ENCODE measurements around the gene WDR88. TPM values are rescaled to one million over a fixed set of nuclear protein-coding genes. Genes with fewer than 3 reads are reported as not detected.
"Not testable (repeated sequence)": the region's sequence is repeated elsewhere in the genome, so short reads cannot be mapped to it uniquely, and the experiment has no call there.

The WDR88 gene
- total RNA-seq, 2 experiments from 2014 or later = not detected

- peak overlapping the region; percentile 96 for H3K4me3 Mint-ChIP-seq
- peaks cover 4% of the 10 kb centered on the region for H3K27me3 Mint-ChIP-seq
- H3K36me3 Mint-ChIP-seq (ENCODE audit: low read depth) = peaks cover 8% of the 10 kb centered on the region
- DNase-seq = peak; percentile 98
- peak overlapping the region; percentile 94 for H3K27ac Mint-ChIP-seq
- H3K4me1 Mint-ChIP-seq = peaks cover 31% of the 10 kb centered on the region
- CTCF ChIA-PET = interaction anchor here (0.5 to 4.2 kb wide), 27 partner anchors 9 to 1978 kb away, joined by 3 to 72 read pairs (median 4); partner anchors contain the start of genes CEBPG, CEP89, FAAP24 and FXYD5
- no peaks in the 10 kb centered on the region for H3K9me3 Mint-ChIP-seq
- POLR2A ChIA-PET = interaction anchor here (1.0 to 6.3 kb wide), 19 partner anchors 11 to 1251 kb away, joined by 3 to 119 read pairs (median 7); partner anchors contain the start of genes CEBPG, CEP89, DPY19L3 and FAAP24
Observed at GRCh38 chr19:33176670-33177416, 44.9 kb downstream of the WDR88 start.

DNA sequence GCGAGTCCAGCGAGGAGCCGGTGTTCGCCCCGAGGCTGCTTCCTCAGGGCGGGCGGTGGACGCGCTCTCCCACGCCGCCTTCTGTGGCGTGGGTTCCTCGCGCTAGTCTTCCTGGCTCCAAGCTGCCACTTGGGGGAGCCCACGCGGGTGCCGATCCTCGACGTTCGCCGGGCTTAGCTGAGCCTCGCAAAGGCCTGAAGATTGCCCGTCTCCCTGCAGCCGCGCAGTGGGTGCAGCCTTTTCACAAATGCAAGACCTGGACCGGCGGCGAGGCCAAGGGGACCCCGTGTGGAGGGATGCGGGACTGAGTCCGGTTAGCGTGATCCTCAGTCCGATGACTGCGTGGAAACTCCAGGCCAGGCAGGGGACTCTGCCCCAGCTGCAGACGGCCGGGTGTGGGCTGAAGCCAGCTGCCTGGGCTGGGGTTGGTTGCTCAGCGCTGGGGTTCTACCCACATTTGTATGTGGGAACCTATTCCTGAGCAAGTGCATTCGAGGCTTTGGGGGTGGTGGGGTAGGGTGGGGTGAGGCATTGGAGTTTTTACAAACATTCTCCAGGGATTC, 45.6 kb downstream of the WDR88 start:
- CTCF ChIA-PET = interaction anchor here (1.0 to 4.2 kb wide), 19 partner anchors 8 to 501 kb away, joined by 3 to 72 read pairs (median 5); partner anchors contain the start of genes CEP89, FAAP24, GPATCH1 and NUDT19
- Mint-ChIP-seq H3K4me3 (peak overlapping the region; percentile 96), H3K27me3 (peaks cover 4% of the 10 kb centered on the region), H3K9me3 (no peaks in the 10 kb centered on the region), H3K4me1 (peaks cover 29% of the 10 kb centered on the region), H3K27ac (peak overlapping the region; percentile 29), H3K36me3 (ENCODE audit: low read depth) (peaks cover 8% of the 10 kb centered on the region)
- POLR2A ChIA-PET = interaction anchor here (0.8 to 6.3 kb wide), 17 partner anchors 11 to 1250 kb away, joined by 3 to 119 read pairs (median 7); partner anchors contain the start of genes CEBPG, CEP89, DPY19L3 and FAAP24
- DNase-seq = no peak

GRCh38 chr19:33186431-33187182, 54.7 kb downstream of the WDR88 start:
- Mint-ChIP-seq H3K4me1 (no peaks in the 10 kb centered on the region), H3K36me3 (ENCODE audit: low read depth) (no peaks in the 10 kb centered on the region), H3K9me3 (no peaks in the 10 kb centered on the region), H3K27ac (no peak overlapping the region), H3K4me3 (no peak overlapping the region), H3K27me3 (peaks cover 10% of the 10 kb centered on the region)
- no peak for DNase-seq
- ChIA-PET CTCF (interaction anchor here (0.7 to 5.2 kb wide), 6 partner anchors 10 to 517 kb away, joined by 3 to 44 read pairs (median 10); no protein-coding TSS in a partner anchor), POLR2A (no interaction called here)

DNA sequence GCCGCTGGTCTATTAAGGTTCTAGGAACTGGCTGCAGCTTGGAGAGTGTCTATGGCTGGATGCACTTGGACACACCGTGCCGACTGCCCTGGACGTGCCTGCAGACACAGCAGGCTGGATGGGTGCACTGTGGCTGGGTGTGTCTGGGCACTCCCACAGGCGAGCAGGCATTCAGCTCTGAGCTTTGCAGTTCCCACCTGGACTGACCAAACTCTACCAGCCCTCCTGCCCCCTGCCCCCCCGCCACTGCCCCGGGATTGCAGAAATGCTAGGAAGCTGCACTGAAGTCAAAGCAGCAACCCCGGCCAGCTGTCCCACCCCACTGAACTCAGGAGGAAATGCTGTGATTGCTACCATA, 55.2 kb downstream of the WDR88 start:
- POLR2A ChIA-PET = no interaction called here

DNA sequence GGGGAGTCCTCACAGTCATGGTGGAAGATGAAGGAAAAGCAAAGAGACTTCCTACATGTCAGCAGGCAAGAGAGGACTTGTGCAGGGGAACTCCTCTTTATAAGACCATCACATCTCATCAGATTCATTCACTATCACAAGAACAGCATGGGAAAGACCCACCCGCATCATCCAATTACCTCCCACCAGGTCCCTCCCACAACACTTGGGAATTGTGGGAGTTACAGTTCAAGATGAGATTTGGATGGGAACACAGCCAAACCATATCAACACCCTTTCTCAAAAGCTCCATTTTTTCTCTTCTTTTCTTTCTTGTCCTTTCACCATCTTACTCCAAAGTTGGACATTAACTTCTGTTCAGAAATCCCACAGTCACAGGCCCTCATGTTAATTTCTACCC, 57.5 kb downstream of the WDR88 start:
- Mint-ChIP-seq H3K27ac (no peak overlapping the region), H3K27me3 (peaks cover 31% of the 10 kb centered on the region), H3K4me3 (no peak overlapping the region), H3K4me1 (no peaks in the 10 kb centered on the region), H3K36me3 (ENCODE audit: low read depth) (no peaks in the 10 kb centered on the region), H3K9me3 (no peaks in the 10 kb centered on the region)
- DNase-seq = no peak
- CTCF ChIA-PET = no interaction called here
- POLR2A ChIA-PET = interaction anchor here (1.1 kb wide), 1 partner anchor 13 kb away, joined by 3 read pairs; no protein-coding TSS in a partner anchor

More for the DNA sequence above, 55.2 kb downstream of the WDR88 start:
- peaks cover 16% of the 10 kb centered on the region for H3K27me3 Mint-ChIP-seq
- H3K27ac Mint-ChIP-seq = no peak overlapping the region
- CTCF ChIA-PET = interaction anchor here (3.6 to 5.2 kb wide), 2 partner anchors 10 to 42 kb away, joined by 15 to 44 read pairs; no protein-coding TSS in a partner anchor
- H3K9me3 Mint-ChIP-seq = no peaks in the 10 kb centered on the region
- no peaks in the 10 kb centered on the region for H3K4me1 Mint-ChIP-seq
- H3K36me3 Mint-ChIP-seq (ENCODE audit: low read depth) = no peaks in the 10 kb centered on the region
- no peak for DNase-seq
- no peak overlapping the region for H3K4me3 Mint-ChIP-seq

DNA sequence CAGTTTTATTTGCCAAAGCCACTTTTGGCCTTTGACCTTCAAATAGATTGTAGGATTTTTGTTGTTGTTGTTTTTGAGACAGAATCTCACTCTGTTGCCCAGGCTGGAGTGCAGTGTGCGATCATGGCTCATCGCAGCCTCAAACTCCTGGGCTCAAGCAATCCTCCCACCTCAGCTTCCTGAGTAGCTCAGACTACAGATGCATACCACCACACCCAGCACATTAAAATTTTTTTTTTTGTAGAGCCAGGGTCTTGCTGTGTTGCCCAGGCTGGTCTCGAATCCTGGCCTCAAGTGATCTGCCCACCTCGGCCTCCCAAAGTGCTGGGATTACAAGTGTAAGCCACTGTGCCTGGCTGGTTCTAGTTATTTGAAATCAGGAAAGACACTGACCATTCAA, 59.2 kb downstream of the WDR88 start:
- H3K36me3 Mint-ChIP-seq (ENCODE audit: low read depth); POLR2A ChIA-PET: not testable (repeated sequence)

DNA sequence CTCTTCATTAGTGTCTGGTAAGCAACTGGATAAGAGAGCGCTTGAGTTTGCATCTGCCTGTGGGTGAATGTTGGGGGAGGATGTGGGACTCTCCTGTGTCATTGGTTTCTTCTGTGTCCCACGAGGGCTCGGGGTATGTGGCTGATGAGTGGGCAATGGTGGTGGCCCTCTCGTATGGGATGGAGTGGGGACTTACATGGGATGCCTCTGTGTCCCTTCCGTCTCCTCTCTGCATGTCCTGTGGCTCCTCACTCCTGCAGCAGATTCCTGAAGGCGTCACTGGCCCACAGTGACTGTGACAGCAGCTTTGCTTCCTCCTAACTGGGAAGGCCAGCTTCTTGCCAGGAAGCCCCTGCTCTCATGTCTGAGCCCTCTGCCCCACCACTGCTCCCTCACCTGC, 59.6 kb downstream of the WDR88 start:
- ChIA-PET POLR2A (no interaction called here), CTCF (interaction anchor here (1.0 to 1.3 kb wide), 2 partner anchors 14 to 224 kb away, joined by 3 read pairs; no protein-coding TSS in a partner anchor)
- Mint-ChIP-seq H3K27me3 (peaks cover 38% of the 10 kb centered on the region), H3K9me3 (no peaks in the 10 kb centered on the region), H3K4me1 (no peaks in the 10 kb centered on the region), H3K27ac (no peak overlapping the region), H3K4me3 (no peak overlapping the region), H3K36me3 (ENCODE audit: low read depth) (no peaks in the 10 kb centered on the region)
- DNase-seq = no peak

More for the DNA sequence above, 59.2 kb downstream of the WDR88 start:
- not testable (repeated sequence) for DNase-seq, H3K9me3 Mint-ChIP-seq, H3K4me1 Mint-ChIP-seq, H3K4me3 Mint-ChIP-seq, H3K27ac Mint-ChIP-seq
- CTCF ChIA-PET = interaction anchor here (1.0 to 1.3 kb wide), 2 partner anchors 13 to 225 kb away, joined by 3 read pairs; no protein-coding TSS in a partner anchor
- peaks cover 38% of the 10 kb centered on the region for H3K27me3 Mint-ChIP-seq

- Mint-ChIP-seq H3K27ac (no peak overlapping the region), H3K36me3 (ENCODE audit: low read depth) (no peaks in the 10 kb centered on the region), H3K9me3 (no peaks in the 10 kb centered on the region), H3K4me1 (no peaks in the 10 kb centered on the region), H3K4me3 (no peak overlapping the region), H3K27me3 (peaks cover 42% of the 10 kb centered on the region)
- CTCF ChIA-PET = interaction anchor here (1.0 kb wide), 1 partner anchor 224 kb away, joined by 3 read pairs; no protein-coding TSS in a partner anchor
- no peak for DNase-seq
- POLR2A ChIA-PET = no interaction called here
Observed at GRCh38 chr19:33192010-33192409, 60.1 kb downstream of the WDR88 start.

DNA sequence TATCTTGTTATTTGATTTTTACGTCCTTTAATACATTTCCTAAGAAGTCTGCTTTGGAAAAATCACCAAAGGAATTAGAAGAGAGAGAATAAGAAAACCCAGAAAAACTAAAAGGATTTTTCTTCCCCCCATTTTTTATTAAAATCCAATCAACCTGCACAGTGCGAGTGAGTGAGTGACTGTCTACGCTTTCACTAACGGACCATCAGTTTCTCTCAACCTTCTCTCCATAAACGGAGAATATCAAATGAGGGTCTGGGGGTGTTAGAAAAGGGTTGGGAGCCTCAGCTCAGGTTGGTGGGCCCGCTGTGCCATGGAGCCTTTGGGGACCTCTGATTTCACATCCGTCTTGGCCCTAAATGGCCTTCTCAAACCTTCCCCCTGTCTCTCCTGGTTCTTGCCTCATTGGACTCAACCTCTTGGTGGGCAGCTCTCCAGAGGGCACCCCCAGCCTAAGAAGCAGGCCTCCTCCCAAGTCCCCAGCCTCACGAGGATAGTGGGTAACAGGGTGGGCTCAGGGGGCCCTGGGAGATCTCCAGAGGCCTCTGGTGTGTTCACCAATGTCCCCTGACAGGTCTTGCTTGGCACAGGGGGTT, 61.5 kb downstream of the WDR88 start:
- Mint-ChIP-seq H3K27me3 (peaks cover 42% of the 10 kb centered on the region), H3K4me3 (no peak overlapping the region), H3K9me3 (no peaks in the 10 kb centered on the region), H3K4me1 (no peaks in the 10 kb centered on the region), H3K27ac (no peak overlapping the region), H3K36me3 (ENCODE audit: low read depth) (no peaks in the 10 kb centered on the region)
- POLR2A ChIA-PET = no interaction called here
- no peak for DNase-seq
- CTCF ChIA-PET = no interaction called here

DNA sequence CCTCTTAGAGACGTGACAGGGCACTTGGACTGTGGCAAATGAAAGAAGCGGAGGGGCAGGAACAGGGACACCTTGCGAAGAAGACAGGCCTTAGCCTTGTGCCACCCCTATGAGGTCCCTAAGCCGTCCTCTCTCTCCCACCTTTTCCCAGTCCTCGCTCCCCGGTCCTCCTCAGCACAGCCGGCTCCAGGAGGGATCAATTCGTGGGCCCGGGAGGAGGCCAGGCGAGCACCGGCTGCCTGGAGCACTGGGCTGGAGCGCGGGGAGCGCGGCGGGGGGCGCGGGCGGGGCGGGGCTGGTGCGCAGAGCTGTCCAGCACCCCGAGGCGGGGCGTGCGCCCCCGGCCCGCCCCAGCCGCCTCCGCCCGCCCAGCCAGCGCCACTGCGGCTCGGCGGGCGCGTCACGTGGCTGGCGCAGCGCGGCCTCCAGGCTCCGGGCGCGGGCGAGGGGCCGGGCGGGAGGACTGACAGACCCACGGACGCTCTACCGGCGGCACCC, 62.0 kb downstream of the WDR88 start, which contains the start of gene LRP3:
LRP3 (plus strand) TSS at position 466 of the 498 bp plus-strand sequence. CDS start 456 bp downstream, outside the sequence.
- no peak for DNase-seq
- H3K27me3 Mint-ChIP-seq = peaks cover 42% of the 10 kb centered on the region
- no peak within 1 kb of the TSS for H3K27ac Mint-ChIP-seq
- H3K9me3 Mint-ChIP-seq = no peaks in the 10 kb centered on the region
- CTCF ChIA-PET = no interaction called here
- POLR2A ChIA-PET = no interaction called here
- no peaks in the 10 kb centered on the region for H3K4me1 Mint-ChIP-seq
- no peaks in the 10 kb centered on the region for H3K36me3 Mint-ChIP-seq (ENCODE audit: low read depth)
- H3K4me3 Mint-ChIP-seq = no peak within 1 kb of the TSS

GRCh38 chr19:33194532-33194885, 62.6 kb downstream of the WDR88 start:
- CTCF ChIA-PET = no interaction called here
- no peak overlapping the region for H3K4me3 Mint-ChIP-seq
- H3K27me3 Mint-ChIP-seq = peaks cover 42% of the 10 kb centered on the region
- H3K36me3 Mint-ChIP-seq (ENCODE audit: low read depth) = no peaks in the 10 kb centered on the region
- DNase-seq = no peak
- no peaks in the 10 kb centered on the region for H3K4me1 Mint-ChIP-seq
- H3K27ac Mint-ChIP-seq = no peak overlapping the region
- H3K9me3 Mint-ChIP-seq = no peaks in the 10 kb centered on the region
- POLR2A ChIA-PET = no interaction called here

DNA sequence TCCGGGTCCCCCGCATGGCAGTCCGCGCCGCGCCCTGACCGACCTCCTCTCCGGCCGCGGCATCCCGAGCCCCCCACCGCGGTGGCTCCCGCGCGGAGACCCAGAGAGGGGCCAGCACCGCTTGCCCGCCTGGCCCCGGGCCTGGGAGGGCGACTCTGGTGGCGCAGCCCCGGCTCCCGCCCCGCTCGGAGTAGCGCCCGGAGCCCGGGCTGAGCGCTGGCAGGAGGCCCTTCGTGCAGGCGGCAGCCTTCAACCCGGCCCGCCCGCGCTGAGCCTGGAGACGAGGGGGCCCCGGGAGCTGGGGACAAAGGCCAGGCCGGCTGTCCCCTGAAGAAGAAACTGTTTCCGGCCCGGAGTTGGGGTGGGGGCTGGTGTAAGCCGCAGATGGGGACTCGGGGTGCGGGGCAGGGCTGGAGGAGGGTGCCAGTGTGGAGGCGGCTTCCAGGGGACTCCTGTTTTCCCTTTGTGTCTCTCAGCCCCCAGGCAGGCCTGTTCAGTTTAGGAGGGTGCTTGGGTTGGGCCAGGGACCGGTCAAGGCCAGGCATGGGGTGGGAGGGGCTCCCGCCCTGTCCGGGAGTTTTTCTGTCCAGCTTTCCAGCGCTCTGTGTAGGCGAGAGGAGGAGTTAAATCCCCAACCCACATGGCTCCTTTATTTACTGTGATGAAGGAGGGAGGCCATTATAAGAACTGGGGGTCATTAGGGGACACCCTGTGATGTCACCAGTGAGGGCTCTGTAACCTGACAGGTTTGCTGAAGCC, 63.2 kb downstream of the WDR88 start:
- H3K27ac Mint-ChIP-seq = no peak overlapping the region
- H3K4me3 Mint-ChIP-seq = no peak overlapping the region
- no peaks in the 10 kb centered on the region for H3K4me1 Mint-ChIP-seq
- ChIA-PET POLR2A (no interaction called here), CTCF (no interaction called here)
- H3K9me3 Mint-ChIP-seq = no peaks in the 10 kb centered on the region
- no peak for DNase-seq
- H3K27me3 Mint-ChIP-seq = peaks cover 42% of the 10 kb centered on the region
- H3K36me3 Mint-ChIP-seq (ENCODE audit: low read depth) = no peaks in the 10 kb centered on the region

Data from activated CD4-positive, alpha-beta memory T cell treated with anti-CD3 and anti-CD28 coated beads, Interleukin-2, amount 10 ng/mL, durations not matched to agents 7 days and 5 days (primary cell).